ENCODE data around the gene MED31. TPM values are rescaled to one million over a fixed set of nuclear protein-coding genes. Genes with fewer than 3 reads are reported as not detected.
"Not testable (repeated sequence)": the region's sequence is repeated elsewhere in the genome, so short reads cannot be mapped to it uniquely, and the experiment has no call there.

Gene MED31
- total and polyA plus RNA-seq, 8 donors, result 19.1 to 29.8 (median 24.1) TPM

DNA sequence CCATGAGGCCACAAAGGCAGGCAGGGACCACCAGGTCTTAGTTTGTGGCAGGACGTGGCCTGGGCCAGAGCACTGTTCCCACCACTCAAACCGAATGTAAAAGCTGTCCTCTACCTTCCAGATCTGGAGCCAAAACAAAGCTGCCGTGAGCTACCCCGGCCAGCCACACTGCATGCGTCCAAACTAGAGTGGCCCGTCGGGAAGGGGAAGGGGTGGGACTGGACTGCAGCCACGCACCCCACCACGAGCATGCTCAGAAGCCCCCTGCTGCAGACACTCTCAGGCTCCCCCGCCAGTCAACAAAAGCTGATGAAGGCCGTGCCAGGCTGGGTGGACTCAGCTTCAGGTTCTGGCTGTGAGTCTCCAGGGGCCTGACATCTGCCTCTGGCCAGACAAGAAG is 46.6 kb upstream of the MED31 start:
- ATAC-seq (no peak), DNase-seq (no peak)
- intact Hi-C loops (cut with DNase I), result no loop called here
- H3K9me3 ChIP-seq, result no peaks in the 10 kb centered on the region
- H3K4me3 ChIP-seq, result no peak overlapping the region
- H3K27me3 ChIP-seq, result peaks cover 0 to 14% of the 10 kb centered on the region in 2 donors
- H3K27ac ChIP-seq, result no peak overlapping the region
- no peaks in the 10 kb centered on the region for H3K4me1 ChIP-seq
- no peaks in the 10 kb centered on the region for H3K36me3 ChIP-seq
- TF ChIP-seq, protein P1, sequence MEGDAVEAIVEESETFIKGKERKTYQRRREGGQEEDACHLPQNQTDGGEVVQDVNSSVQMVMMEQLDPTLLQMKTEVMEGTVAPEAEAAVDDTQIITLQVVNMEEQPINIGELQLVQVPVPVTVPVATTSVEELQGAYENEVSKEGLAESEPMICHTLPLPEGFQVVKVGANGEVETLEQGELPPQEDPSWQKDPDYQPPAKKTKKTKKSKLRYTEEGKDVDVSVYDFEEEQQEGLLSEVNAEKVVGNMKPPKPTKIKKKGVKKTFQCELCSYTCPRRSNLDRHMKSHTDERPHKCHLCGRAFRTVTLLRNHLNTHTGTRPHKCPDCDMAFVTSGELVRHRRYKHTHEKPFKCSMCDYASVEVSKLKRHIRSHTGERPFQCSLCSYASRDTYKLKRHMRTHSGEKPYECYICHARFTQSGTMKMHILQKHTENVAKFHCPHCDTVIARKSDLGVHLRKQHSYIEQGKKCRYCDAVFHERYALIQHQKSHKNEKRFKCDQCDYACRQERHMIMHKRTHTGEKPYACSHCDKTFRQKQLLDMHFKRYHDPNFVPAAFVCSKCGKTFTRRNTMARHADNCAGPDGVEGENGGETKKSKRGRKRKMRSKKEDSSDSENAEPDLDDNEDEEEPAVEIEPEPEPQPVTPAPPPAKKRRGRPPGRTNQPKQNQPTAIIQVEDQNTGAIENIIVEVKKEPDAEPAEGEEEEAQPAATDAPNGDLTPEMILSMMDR (IDR thresholded peaks at IDR 0.05), result no peak

DNA sequence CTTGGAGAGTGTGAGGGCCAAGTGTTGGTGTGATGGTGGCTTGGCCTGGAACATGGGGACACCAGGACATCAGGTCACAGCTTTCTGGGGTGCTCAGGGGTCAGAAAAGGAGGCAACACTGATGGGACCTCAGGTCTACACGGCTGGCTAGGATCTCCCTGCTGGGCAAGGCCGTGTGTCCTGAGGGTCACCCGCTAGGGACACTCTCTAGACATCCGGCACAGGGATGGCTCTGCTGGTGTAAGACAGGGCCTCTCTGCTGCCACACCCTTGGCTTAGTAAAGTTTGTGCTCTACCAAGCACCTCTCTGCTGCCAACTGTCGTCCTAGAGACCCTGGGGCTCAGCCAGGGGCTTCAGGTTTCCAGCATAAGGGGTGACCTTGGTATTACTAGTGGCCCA is 45.5 kb upstream of the MED31 start:
- Histone ChIP-seq H3K27ac (no peak overlapping the region), H3K27me3 (peaks cover 0 to 20% of the 10 kb centered on the region in 2 donors), H3K4me3 (no peak overlapping the region), H3K4me1 (no peaks in the 10 kb centered on the region), H3K9me3 (no peaks in the 10 kb centered on the region), H3K36me3 (no peaks in the 10 kb centered on the region)
- ATAC-seq (no peak), DNase-seq (no peak)
- intact Hi-C loops (cut with DNase I), result no loop called here
- TF ChIP-seq, protein P1 (IDR thresholded peaks at IDR 0.05), result no peak

- no peaks in the 10 kb centered on the region for H3K9me3 ChIP-seq
- DNase-seq (no peak), ATAC-seq (no peak)
- TF ChIP-seq, protein P1 (IDR thresholded peaks at IDR 0.05), result no peak
- H3K4me1 ChIP-seq, result no peaks in the 10 kb centered on the region
- no peaks in the 10 kb centered on the region for H3K36me3 ChIP-seq
- no peak overlapping the region for H3K4me3 ChIP-seq
- intact Hi-C loops (cut with DNase I), result no loop called here
- H3K27me3 ChIP-seq, result peaks cover 0 to 32% of the 10 kb centered on the region in 2 donors
- H3K27ac ChIP-seq, result no peak overlapping the region
Observed at GRCh38 chr17:6695565-6695964, 44.2 kb upstream of the MED31 start.

DNA sequence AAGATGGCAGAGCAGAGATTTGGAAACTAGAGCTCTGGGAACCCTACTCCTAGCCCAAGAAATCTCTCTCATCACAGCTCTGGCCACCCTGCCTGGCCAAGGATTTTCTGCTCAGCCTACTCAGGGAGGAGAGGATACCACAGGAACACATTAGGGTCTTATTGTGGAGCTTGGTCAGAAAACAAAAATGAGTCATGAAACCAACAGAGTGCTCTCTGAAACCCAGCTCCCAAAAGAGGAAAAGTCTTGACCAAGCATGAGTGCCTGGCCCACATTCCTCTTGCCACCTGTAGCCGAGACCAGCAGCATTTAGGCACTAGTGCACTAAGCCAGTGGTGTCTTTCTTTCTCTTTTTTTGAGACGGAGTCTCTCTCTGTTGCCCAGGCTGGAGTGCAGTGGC is 43.6 kb upstream of the MED31 start:
- intact Hi-C loops (cut with DNase I), result no loop called here
- TF ChIP-seq, protein P1 (IDR thresholded peaks at IDR 0.05), result no peak
- no peak overlapping the region for H3K4me3 ChIP-seq
- H3K27me3 ChIP-seq, result peaks cover 0 to 37% of the 10 kb centered on the region in 2 donors
- ATAC-seq (no peak), DNase-seq (no peak)
- H3K9me3 ChIP-seq, result no peaks in the 10 kb centered on the region
- H3K4me1 ChIP-seq, result no peaks in the 10 kb centered on the region
- H3K36me3 ChIP-seq, result no peaks in the 10 kb centered on the region
- H3K27ac ChIP-seq, result no peak overlapping the region

DNA sequence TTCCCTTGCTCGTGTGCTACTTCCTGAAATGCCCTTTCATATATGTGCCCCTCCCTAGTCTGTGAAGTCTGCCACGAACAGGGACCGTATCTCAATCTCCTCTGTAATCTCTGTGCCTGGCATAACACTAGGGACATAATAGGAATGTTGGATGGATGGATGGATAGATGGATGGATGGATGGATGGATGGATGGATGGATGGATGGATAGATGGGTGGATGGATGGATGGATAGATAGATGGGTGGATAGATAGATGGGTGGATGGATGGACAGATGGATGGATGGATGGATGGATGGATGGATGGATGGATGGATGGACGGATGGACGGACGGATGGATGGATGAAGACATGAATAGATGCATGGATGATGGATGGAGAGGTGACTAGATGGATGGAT is 40.6 kb upstream of the MED31 start:
- intact Hi-C loops (cut with DNase I); H3K4me3 ChIP-seq; H3K36me3 ChIP-seq; H3K27ac ChIP-seq; H3K4me1 ChIP-seq; DNase-seq; H3K9me3 ChIP-seq; ATAC-seq: not testable (repeated sequence)
- H3K27me3 ChIP-seq, result peaks cover 0 to 45% of the 10 kb centered on the region in 2 donors

- no peak for DNase-seq
- peaks cover 0 to 45% of the 10 kb centered on the region in 2 donors for H3K27me3 ChIP-seq
- no peak for ATAC-seq
- H3K36me3 ChIP-seq, result no peaks in the 10 kb centered on the region
- H3K9me3 ChIP-seq, result no peaks in the 10 kb centered on the region
- H3K4me1 ChIP-seq, result no peaks in the 10 kb centered on the region
- H3K4me3 ChIP-seq, result no peak overlapping the region
- TF ChIP-seq, protein P1 (IDR thresholded peaks at IDR 0.05), result no peak
- intact Hi-C loops (cut with DNase I), result no loop called here
- H3K27ac ChIP-seq, result no peak overlapping the region
Observed at GRCh38 chr17:6691546-6691945, 40.1 kb upstream of the MED31 start.
